Measurements from ENCODE around the gene WDFY2.

The WDFY2 gene

GRCh38 chr13:51770681-51771417 lies 186.6 kb downstream of the WDFY2 start:
- intact Hi-C loops (cut with DNase I): no loop called here
- peak in 1 of 42 donors; percentile 35 for DNase-seq

GRCh38 chr13:51771418-51772104 lies 187.3 kb downstream of the WDFY2 start:
- DNase-seq: peak in 1 of 42 donors; percentile 35
- intact Hi-C loops (cut with DNase I): no loop called here

- DNase-seq: peak in 1 of 42 donors; percentile 33
- intact Hi-C loops (cut with DNase I): no loop called here
Measured at GRCh38 chr13:51772105-51772455, 187.8 kb downstream of the WDFY2 start.

GRCh38 chr13:51772781-51773180 lies 188.5 kb downstream of the WDFY2 start:
- peak in 26 of 42 donors; percentile 41 to 84 (median 64) for DNase-seq
- intact Hi-C loops (cut with DNase I): no loop called here

GRCh38 chr13:51773515-51773914 lies 189.3 kb downstream of the WDFY2 start:
- intact Hi-C loops (cut with DNase I): no loop called here
- DNase-seq: peak in 1 of 42 donors; percentile 34

- intact Hi-C loops (cut with DNase I): no loop called here
- DNase-seq: no peak
Measured at GRCh38 chr13:51776179-51776578, 191.9 kb downstream of the WDFY2 start.

GRCh38 chr13:51777921-51778320 lies 193.7 kb downstream of the WDFY2 start:
- DNase-seq: no peak
- intact Hi-C loops (cut with DNase I): no loop called here

GRCh38 chr13:51778392-51778791 lies 194.1 kb downstream of the WDFY2 start:
- peak in 2 of 42 donors; percentile 29 to 53 for DNase-seq
- intact Hi-C loops (cut with DNase I): no loop called here

GRCh38 chr13:51780099-51780498 lies 195.8 kb downstream of the WDFY2 start:
- DNase-seq: no peak
- intact Hi-C loops (cut with DNase I): no loop called here

- intact Hi-C loops (cut with DNase I): no loop called here
- no peak for DNase-seq
Measured at GRCh38 chr13:51781246-51782022, 197.2 kb downstream of the WDFY2 start.

GRCh38 chr13:51782026-51782710 lies 197.9 kb downstream of the WDFY2 start:
- no peak for DNase-seq
- intact Hi-C loops (cut with DNase I): no loop called here

GRCh38 chr13:51783428-51784094 lies 199.3 kb downstream of the WDFY2 start:
- DNase-seq: no peak
- intact Hi-C loops (cut with DNase I): no loop called here

GRCh38 chr13:51784097-51784496 lies 199.8 kb downstream of the WDFY2 start:
- intact Hi-C loops (cut with DNase I): no loop called here
- no peak for DNase-seq

GRCh38 chr13:51785712-51786424 lies 201.6 kb downstream of the WDFY2 start:
- intact Hi-C loops (cut with DNase I): no loop called here
- DNase-seq: peak in 8 of 42 donors; percentile 33 to 69 (median 49)

- no peak for DNase-seq
- intact Hi-C loops (cut with DNase I): no loop called here
Measured at GRCh38 chr13:51786425-51787265, 202.4 kb downstream of the WDFY2 start.

- DNase-seq: peak in 28 of 42 donors; percentile 40 to 85 (median 62)
- intact Hi-C loops (cut with DNase I): no loop called here
Measured at GRCh38 chr13:51793570-51794271, 209.5 kb downstream of the WDFY2 start.

- DNase-seq: no peak
- intact Hi-C loops (cut with DNase I): no loop called here
Measured at GRCh38 chr13:51794964-51795363, 210.7 kb downstream of the WDFY2 start.
